ENCODE measurements around the gene UBIAD1.
A peak's percentile ranks its signal among the peaks of the same experiment; 100 is the strongest.
"Not testable (repeated sequence)": the region's sequence is repeated elsewhere in the genome, so short reads cannot be mapped to it uniquely, and the experiment has no call there.

Gene UBIAD1

GRCh38 chr1:11289064-11289463 is 16.1 kb downstream of the UBIAD1 start:
- peaks cover 35% of the 10 kb centered on the region for H3K4me1 Mint-ChIP-seq (ENCODE audit: low read depth)
- H3K27ac Mint-ChIP-seq: no peak overlapping the region
- peaks cover 44% of the 10 kb centered on the region for H3K36me3 Mint-ChIP-seq (ENCODE audit: low read depth)
- no peak overlapping the region for H3K4me3 Mint-ChIP-seq
- peaks cover under 1% of the 10 kb centered on the region for H3K9me3 Mint-ChIP-seq
- H3K27me3 Mint-ChIP-seq (ENCODE audit: low read depth): no peaks in the 10 kb centered on the region

GRCh38 chr1:11291049-11291448 is 18.1 kb downstream of the UBIAD1 start:
- Mint-ChIP-seq H3K36me3 (ENCODE audit: low read depth) (peaks cover 44% of the 10 kb centered on the region), H3K4me1 (ENCODE audit: low read depth) (peaks cover 27% of the 10 kb centered on the region), H3K9me3 (no peaks in the 10 kb centered on the region), H3K27me3 (ENCODE audit: low read depth) (no peaks in the 10 kb centered on the region), H3K4me3 (no peak overlapping the region), H3K27ac (no peak overlapping the region)

DNA sequence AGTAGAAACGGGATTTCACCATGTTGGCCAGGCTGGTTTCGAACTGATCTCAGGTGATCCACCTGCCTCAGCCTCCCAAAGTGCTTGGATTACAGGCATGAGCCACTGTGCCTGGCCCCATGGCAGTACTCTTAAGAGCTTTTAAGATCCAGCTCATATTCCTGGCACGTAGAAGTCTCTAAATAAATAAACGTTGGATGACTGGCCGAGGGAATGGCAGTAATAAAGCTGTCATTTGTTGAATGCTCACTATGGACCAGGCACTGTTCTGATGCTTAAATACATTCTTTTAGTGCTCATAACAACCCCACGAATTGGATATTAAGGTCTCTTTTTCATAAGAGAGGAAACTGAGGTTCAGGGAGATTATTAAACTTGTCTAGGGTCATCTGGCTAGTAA is 20.9 kb downstream of the UBIAD1 start:
- Mint-ChIP-seq H3K4me1 (ENCODE audit: low read depth) (peaks cover 35% of the 10 kb centered on the region), H3K4me3 (no peak overlapping the region), H3K27me3 (ENCODE audit: low read depth) (no peaks in the 10 kb centered on the region), H3K27ac (no peak overlapping the region), H3K36me3 (ENCODE audit: low read depth) (peaks cover 35% of the 10 kb centered on the region), H3K9me3 (no peaks in the 10 kb centered on the region)

DNA sequence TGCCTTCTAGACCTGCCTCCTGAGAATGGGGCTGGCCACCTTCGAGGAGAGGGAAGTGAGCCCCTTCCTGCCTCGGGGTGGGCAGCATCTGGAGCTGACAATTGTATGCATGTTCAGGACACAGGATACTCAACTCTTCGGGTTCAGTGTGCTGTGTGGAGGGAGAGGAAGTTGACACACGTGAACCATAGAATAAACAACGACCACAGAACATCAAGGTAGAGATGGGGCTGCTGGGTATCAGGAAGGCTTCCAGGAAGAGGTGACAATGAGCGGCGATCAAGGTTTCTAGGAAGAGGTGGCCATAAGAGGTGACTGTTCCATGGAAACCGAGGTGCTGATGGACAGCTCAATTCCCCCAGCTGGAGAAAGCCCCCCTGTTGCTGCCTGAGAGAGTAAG is 22.0 kb downstream of the UBIAD1 start:
- H3K27me3 Mint-ChIP-seq (ENCODE audit: low read depth): no peaks in the 10 kb centered on the region
- peaks cover 41% of the 10 kb centered on the region for H3K4me1 Mint-ChIP-seq (ENCODE audit: low read depth)
- H3K4me3 Mint-ChIP-seq: peak overlapping the region; percentile 8
- H3K36me3 Mint-ChIP-seq (ENCODE audit: low read depth): peaks cover 31% of the 10 kb centered on the region
- no peaks in the 10 kb centered on the region for H3K9me3 Mint-ChIP-seq
- H3K27ac Mint-ChIP-seq: peak overlapping the region; percentile 73

GRCh38 chr1:11295905-11296304 is 22.9 kb downstream of the UBIAD1 start:
- Mint-ChIP-seq H3K4me3 (no peak overlapping the region), H3K36me3 (ENCODE audit: low read depth) (peaks cover 29% of the 10 kb centered on the region), H3K27ac (no peak overlapping the region), H3K27me3 (ENCODE audit: low read depth) (no peaks in the 10 kb centered on the region), H3K9me3 (no peaks in the 10 kb centered on the region), H3K4me1 (ENCODE audit: low read depth) (peaks cover 39% of the 10 kb centered on the region)

GRCh38 chr1:11297774-11298173 is 24.8 kb downstream of the UBIAD1 start:
- not testable (repeated sequence) for H3K9me3 Mint-ChIP-seq; H3K27me3 Mint-ChIP-seq (ENCODE audit: low read depth); H3K4me3 Mint-ChIP-seq; H3K27ac Mint-ChIP-seq
- Mint-ChIP-seq H3K36me3 (ENCODE audit: low read depth) (peaks cover 15% of the 10 kb centered on the region), H3K4me1 (ENCODE audit: low read depth) (peaks cover 28% of the 10 kb centered on the region)

GRCh38 chr1:11298390-11299224 is 25.6 kb downstream of the UBIAD1 start:
- Mint-ChIP-seq H3K27ac (no peak overlapping the region), H3K4me3 (no peak overlapping the region), H3K9me3 (no peaks in the 10 kb centered on the region), H3K36me3 (ENCODE audit: low read depth) (peaks cover 15% of the 10 kb centered on the region), H3K4me1 (ENCODE audit: low read depth) (peaks cover 28% of the 10 kb centered on the region), H3K27me3 (ENCODE audit: low read depth) (no peaks in the 10 kb centered on the region)

- no peak overlapping the region for H3K27ac Mint-ChIP-seq
- H3K9me3 Mint-ChIP-seq: no peaks in the 10 kb centered on the region
- H3K4me3 Mint-ChIP-seq: no peak overlapping the region
- peaks cover 15% of the 10 kb centered on the region for H3K36me3 Mint-ChIP-seq (ENCODE audit: low read depth)
- H3K4me1 Mint-ChIP-seq (ENCODE audit: low read depth): peaks cover 28% of the 10 kb centered on the region
- H3K27me3 Mint-ChIP-seq (ENCODE audit: low read depth): no peaks in the 10 kb centered on the region
Observed at GRCh38 chr1:11299225-11299574, 26.2 kb downstream of the UBIAD1 start.

DNA sequence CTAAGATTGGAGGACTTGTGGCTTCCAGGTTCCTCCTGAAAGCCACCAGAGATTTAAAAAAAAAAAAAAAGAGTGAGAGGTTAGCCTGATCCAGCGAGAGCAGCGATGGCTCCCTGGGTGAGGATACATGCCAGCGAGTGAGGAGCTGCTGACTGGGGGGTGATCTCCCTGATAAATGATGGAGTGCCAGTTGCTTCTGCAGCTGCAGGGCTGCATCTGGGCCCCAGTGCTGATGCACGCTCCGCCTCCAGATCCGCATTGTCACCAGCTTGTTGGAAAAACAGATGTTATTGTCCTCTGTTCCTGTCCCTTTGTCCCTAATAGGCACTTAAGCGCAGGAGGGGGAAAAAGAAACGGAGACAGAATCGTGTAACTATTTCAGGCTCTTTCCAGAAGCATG is 28.6 kb downstream of the UBIAD1 start:
- no peak overlapping the region for H3K27ac Mint-ChIP-seq
- no peaks in the 10 kb centered on the region for H3K27me3 Mint-ChIP-seq (ENCODE audit: low read depth)
- H3K4me3 Mint-ChIP-seq: no peak overlapping the region
- peaks cover 4% of the 10 kb centered on the region for H3K36me3 Mint-ChIP-seq (ENCODE audit: low read depth)
- H3K4me1 Mint-ChIP-seq (ENCODE audit: low read depth): peaks cover 16% of the 10 kb centered on the region
- H3K9me3 Mint-ChIP-seq: no peaks in the 10 kb centered on the region

DNA sequence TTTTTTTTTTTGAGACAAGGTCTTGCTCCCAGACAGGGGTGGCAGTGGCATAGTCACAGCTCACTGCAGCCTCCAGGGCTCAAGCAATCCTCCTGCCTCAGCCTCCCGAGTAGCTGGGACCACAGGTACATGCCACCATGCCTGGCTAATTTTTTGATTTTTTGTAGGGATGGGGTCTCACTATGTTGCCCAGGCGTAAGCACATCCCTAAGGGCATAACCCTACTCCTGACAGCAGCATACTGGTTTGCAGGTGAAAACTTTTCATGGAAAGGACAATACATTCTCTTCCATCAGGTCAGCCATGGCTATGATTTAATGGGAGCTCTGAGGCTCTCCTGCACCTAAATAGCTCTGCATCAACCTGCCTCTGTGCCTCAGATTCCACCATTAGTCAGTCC is 29.4 kb downstream of the UBIAD1 start:
- H3K36me3 Mint-ChIP-seq (ENCODE audit: low read depth): no peaks in the 10 kb centered on the region
- peaks cover 9% of the 10 kb centered on the region for H3K4me1 Mint-ChIP-seq (ENCODE audit: low read depth)
- H3K27me3 Mint-ChIP-seq (ENCODE audit: low read depth): no peaks in the 10 kb centered on the region
- H3K27ac Mint-ChIP-seq: no peak overlapping the region
- H3K9me3 Mint-ChIP-seq: no peaks in the 10 kb centered on the region
- H3K4me3 Mint-ChIP-seq: no peak overlapping the region

DNA sequence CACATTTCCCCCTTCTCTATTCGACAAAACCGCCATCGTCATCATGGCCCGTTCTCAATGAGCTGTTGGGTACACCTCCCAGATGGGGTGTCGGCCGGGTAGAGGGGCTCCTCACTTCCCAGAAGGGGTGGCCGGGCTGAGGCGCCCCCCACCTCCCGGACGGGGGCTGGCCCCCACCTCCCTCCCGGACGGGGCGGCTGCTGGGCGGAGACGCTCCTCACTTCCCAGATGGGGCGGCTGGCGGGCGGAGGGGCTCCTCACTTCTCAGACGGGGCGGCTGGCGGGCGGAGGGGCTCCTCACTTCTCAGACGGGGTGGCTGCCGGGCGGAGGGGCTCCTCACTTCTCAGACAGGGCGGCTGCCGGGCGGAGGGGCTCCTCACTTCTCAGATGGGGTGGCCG is 32.5 kb downstream of the UBIAD1 start:
- H3K9me3 Mint-ChIP-seq; H3K4me1 Mint-ChIP-seq (ENCODE audit: low read depth); H3K27me3 Mint-ChIP-seq (ENCODE audit: low read depth); H3K27ac Mint-ChIP-seq; H3K4me3 Mint-ChIP-seq; H3K36me3 Mint-ChIP-seq (ENCODE audit: low read depth): not testable (repeated sequence)

- peaks cover 3% of the 10 kb centered on the region for H3K4me1 Mint-ChIP-seq (ENCODE audit: low read depth)
- H3K4me3 Mint-ChIP-seq: no peak overlapping the region
- H3K27ac Mint-ChIP-seq: no peak overlapping the region
- H3K36me3 Mint-ChIP-seq (ENCODE audit: low read depth): no peaks in the 10 kb centered on the region
- H3K27me3 Mint-ChIP-seq (ENCODE audit: low read depth): no peaks in the 10 kb centered on the region
- H3K9me3 Mint-ChIP-seq: no peaks in the 10 kb centered on the region
Observed at GRCh38 chr1:11307852-11308251, 34.9 kb downstream of the UBIAD1 start.

DNA sequence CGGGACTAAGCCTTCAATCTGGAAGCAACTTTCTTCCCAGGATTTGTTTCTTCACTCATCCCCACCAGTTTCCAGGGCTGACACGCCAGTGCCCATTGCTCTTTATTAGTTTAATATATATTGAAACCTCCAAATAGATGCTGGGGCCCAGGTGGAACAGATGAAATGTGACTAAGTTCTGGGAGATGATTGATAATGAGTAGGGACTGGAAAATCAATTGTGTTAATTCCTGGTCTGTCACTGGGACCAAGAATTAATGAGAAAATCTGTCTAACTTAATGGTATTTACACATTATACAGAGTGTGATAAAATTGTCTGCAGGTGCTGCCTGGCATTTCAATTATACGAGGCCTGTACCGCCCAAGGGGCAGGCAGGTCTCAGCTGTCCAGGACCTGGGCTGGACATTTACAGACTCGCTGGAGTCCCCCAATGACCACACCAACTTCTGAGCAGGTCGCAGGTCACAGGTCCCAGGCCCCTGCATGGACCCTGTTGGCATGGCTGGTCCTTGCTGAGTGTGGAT is 35.8 kb downstream of the UBIAD1 start:
- Mint-ChIP-seq H3K27ac (no peak overlapping the region), H3K9me3 (no peaks in the 10 kb centered on the region), H3K4me1 (ENCODE audit: low read depth) (peaks cover 3% of the 10 kb centered on the region), H3K27me3 (ENCODE audit: low read depth) (no peaks in the 10 kb centered on the region), H3K4me3 (no peak overlapping the region), H3K36me3 (ENCODE audit: low read depth) (no peaks in the 10 kb centered on the region)

- Mint-ChIP-seq H3K4me1 (ENCODE audit: low read depth) (peaks cover 3% of the 10 kb centered on the region), H3K36me3 (ENCODE audit: low read depth) (no peaks in the 10 kb centered on the region), H3K27ac (no peak overlapping the region), H3K9me3 (no peaks in the 10 kb centered on the region), H3K4me3 (no peak overlapping the region), H3K27me3 (ENCODE audit: low read depth) (no peaks in the 10 kb centered on the region)
Observed at GRCh38 chr1:11309385-11309784, 36.4 kb downstream of the UBIAD1 start.

- Mint-ChIP-seq H3K4me3 (no peak overlapping the region), H3K9me3 (no peaks in the 10 kb centered on the region), H3K4me1 (ENCODE audit: low read depth) (peaks cover 5% of the 10 kb centered on the region), H3K36me3 (ENCODE audit: low read depth) (no peaks in the 10 kb centered on the region), H3K27me3 (ENCODE audit: low read depth) (no peaks in the 10 kb centered on the region), H3K27ac (no peak overlapping the region)
Observed at GRCh38 chr1:11311816-11312755, 39.1 kb downstream of the UBIAD1 start.

Measured in T-helper 1 cell treated with Interleukin-12 subunit alpha and Interleukin-12 subunit beta and Interleukin-4 antibody, amounts not matched to agents 30 μg/mL and 1 μg/mL, for 36 hours (primary cell).